Fibroblast of the aortic adventitia (primary cell): ENCODE results near the gene MSMB. TPM values are rescaled to one million over a fixed set of nuclear protein-coding genes. Genes with fewer than 3 reads are reported as not detected.

Source experiments
- DNase-seq: peaks from one replicate; pipeline ENCODE4 v3.0.0-alpha.2; 2010; ENCODE audit warnings: low read depth
- H3K4me3 ChIP-seq: 2 replicates; pipeline ENCODE4 v1.5.1; 2011; ENCODE audit warnings: low read depth, mild to moderate bottlenecking, control low read depth, low read length, moderate library complexity
- total RNA-seq: library from RNA; depleted of rRNA; stranded (reverse); fragments of >200 nt; gene quantifications from 2 replicates; pipeline ENCODE4 v1.2.3, GENCODE V29; 2012; ENCODE audit warnings: low replicate concordance
- TF ChIP-seq, protein P1 (sequence below): IDR thresholded peaks from 2 replicates; pipeline ENCODE4 v1.5.1; 2011; ENCODE audit warnings: mild to moderate bottlenecking, low read length, control low read depth, inconsistent platforms; ENCODE audit not compliant: insufficient read depth

MSMB gene
- total RNA-seq, 1 donor = not detected

DNA sequence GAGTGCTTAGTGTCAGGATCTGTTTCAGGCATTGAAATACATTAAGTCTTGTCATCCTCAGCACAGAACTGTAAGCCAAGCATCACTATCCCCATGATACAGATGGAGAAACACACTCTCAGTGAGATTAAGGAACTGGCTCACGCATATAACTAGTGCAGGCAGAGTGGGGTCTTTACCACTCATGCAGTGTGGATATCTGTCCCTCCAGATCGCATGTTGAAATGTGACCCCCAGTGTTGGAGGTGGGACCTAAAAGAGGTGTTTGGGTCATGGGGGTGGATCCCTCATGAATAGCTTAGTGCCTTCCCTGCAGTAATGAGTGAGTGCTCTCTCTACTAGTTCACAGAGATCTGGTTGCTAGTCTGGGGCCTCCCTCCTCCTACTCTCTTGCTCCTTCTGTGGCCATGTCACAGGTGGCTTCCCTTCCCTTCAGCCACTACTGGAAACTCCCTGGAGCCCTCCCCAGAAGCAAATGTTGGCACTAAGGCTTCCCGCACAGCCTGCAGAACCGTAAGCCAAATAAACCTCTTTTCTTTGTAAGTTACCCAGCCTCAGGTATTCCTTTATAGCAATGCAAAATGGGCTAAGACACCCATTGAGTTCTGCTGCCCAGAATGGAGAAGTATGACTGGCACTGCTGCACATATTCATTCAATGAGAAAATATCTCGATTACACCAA, 31.8 kb upstream of the MSMB start:
- TF ChIP-seq, protein P1, sequence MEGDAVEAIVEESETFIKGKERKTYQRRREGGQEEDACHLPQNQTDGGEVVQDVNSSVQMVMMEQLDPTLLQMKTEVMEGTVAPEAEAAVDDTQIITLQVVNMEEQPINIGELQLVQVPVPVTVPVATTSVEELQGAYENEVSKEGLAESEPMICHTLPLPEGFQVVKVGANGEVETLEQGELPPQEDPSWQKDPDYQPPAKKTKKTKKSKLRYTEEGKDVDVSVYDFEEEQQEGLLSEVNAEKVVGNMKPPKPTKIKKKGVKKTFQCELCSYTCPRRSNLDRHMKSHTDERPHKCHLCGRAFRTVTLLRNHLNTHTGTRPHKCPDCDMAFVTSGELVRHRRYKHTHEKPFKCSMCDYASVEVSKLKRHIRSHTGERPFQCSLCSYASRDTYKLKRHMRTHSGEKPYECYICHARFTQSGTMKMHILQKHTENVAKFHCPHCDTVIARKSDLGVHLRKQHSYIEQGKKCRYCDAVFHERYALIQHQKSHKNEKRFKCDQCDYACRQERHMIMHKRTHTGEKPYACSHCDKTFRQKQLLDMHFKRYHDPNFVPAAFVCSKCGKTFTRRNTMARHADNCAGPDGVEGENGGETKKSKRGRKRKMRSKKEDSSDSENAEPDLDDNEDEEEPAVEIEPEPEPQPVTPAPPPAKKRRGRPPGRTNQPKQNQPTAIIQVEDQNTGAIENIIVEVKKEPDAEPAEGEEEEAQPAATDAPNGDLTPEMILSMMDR = no peak
- H3K4me3 ChIP-seq = no peak overlapping the region
- no peak for DNase-seq

DNA sequence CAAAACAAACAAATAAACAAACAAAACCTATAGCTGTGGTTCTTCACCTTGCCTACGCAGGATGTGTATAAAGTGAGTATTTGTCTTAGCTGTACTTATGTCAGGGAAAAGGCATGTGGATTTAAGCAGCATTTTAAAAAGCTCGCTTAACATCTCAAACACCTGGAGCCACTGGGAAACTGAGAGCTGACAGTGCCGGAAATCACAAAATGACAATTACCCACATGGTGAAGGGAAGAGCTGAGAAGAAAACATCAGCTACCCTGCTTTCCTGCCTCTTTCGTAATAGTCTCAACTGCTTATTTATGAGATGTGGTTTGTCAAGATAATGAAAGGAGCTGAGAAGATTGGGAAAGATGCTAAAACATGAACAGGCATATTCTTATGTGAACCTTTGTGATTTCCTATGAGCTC, 31.1 kb upstream of the MSMB start:
- H3K4me3 ChIP-seq = no peak overlapping the region
- peak; percentile 9 for DNase-seq
- TF ChIP-seq, protein P1 = no peak

- H3K4me3 ChIP-seq = no peak overlapping the region
- DNase-seq = no peak
- TF ChIP-seq, protein P1 = no peak
These were observed 29.8 kb upstream of the MSMB start for GRCh38 chr10:46075869-46076268.

DNA sequence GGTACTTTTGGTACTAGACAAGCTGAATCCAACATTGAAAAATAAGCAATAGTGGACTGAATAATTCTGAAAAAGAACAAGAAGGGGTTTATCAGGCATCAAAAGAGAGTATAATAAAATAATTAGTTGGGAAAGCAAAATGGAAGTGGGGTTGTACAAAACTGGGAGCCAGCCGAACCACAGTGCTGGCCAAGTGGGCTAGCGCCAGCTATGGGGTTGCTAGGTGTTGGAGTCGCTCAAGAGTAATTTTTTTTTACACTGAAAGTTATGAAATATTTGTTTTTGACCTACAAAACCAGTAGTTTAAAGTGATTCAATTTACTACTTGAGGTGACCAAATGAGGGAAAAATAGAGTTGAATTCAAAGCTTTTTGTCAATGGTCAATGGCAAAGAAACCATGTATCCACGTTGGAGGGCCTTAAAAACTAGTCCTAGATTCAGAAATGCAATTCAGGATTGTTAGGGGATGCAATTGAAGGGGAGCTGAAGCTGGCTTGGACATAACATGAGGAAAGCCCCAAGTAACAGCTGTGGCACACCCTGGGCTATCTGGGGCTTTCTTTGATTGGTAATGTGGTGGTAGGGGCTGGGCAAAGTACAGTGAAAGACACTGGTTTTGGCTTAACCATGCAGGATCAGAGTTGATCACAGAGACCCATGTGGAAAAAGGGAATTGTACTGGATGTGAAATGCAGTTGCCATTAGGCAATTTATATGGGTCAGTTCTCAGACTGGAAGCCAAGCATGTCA, 28.3 kb upstream of the MSMB start:
- TF ChIP-seq, protein P1 = no peak
- no peak for DNase-seq
- no peak overlapping the region for H3K4me3 ChIP-seq

DNA sequence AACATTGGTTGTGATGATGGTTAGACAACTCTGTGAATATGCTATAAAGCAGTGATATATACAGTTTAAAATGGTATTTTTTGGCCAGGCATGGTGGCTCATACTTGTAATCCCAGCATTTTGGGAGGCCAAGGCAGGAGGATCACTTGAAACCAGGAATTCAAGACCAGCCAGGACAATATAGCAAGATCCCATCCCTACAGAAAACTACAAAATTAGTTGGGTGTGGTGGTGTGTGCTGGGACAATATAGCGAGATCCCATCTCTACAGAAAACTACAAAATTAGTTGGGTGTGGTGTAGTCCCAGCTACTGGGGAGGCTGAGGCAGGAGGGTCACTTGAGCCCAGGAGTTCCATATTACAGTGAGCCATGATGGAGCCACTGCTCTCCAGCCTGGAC, 27.5 kb upstream of the MSMB start:
- H3K4me3 ChIP-seq = no peak overlapping the region
- TF ChIP-seq, protein P1 = no peak
- no peak for DNase-seq

DNA sequence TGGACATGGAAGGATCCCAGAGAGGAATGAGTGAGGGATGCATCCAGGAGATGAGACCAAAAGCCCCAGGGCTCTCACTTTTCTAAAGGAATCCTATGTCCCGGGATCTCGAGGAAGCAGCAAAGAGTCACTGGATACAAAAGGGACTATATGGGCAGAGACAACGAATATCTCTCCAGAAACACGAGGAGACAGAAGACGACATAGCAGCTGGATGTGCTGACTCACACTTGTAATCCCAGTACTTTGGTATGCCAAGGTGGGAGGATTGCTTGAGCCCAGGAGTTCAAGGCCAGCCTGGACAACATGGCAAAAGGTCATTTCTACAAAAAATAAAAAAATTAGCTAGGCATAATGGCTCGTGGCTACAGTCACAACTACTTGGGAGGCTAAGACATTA, 24.7 kb upstream of the MSMB start:
- TF ChIP-seq, protein P1 = no peak
- H3K4me3 ChIP-seq = no peak overlapping the region
- DNase-seq = no peak
